NAMALWA (cell line): ENCODE results near the gene LMO2.

Experiments
- DNase-seq: peaks from one replicate; pipeline ENCODE4 v3.0.0-alpha.2; 2015; ENCODE audit warnings: low spot score

LMO2 gene

DNA sequence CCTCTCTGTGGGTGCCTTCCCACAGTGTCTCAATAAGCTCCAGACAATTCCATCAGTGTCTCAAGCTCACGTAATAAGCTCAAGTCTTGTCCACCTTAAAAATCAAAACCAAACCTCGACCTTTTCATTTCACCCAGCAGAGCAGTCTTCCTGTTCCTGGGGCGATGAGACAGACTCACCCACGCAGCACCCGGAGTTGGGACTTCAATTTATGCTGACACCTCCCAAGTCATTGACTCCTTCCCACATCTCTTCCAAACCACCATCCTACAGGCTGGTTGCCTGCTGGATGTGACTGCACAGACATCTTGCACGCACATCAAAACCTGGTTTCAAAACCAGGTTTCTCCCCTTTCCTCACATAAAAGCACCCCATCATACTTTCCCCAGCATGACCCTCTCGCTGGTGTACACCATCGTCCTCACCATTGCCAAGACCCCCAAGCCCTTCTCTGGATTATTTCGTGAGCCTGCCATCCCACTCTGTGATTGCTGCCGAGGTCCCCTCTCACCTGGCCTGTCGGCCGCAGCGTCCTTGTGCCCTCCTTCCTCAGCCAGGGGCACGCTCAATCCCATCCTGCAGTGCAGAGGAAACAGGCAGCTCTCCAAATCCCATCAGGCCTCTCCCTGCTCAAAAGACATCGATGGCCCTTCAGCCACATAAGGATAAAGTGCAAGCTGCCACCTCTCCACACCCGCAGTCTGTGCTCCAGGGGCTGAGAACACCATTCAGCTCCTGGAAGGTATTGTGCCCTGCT is 72.4 kb downstream of the LMO2 start:
- DNase-seq, result no peak
